ENCODE data around the gene HM13.

HM13 gene

DNA sequence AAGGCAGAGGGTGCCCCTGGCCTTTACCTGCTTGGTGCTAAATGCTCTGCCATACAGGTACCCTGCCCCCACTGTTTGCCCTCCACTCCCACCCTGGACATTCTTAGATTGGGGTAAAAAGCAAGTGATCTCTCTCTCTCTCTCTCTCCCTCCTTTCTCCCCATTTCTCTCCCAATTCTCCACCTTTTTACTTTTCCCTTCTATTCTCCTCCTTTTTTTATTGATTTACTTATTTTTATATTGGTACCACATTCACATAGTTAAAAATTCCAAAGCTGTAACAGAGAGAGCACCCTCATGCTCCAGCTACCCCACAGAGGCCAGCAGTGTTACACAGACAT is 53.1 kb downstream of the HM13 start:
- H3K9ac ChIP-seq: no peak overlapping the region
- no peaks in the 10 kb centered on the region for H3K79me2 ChIP-seq
- no peak overlapping the region for H2AFZ ChIP-seq
- H3K4me2 ChIP-seq (ENCODE audit: low read length): no peak overlapping the region
- H3K4me1 ChIP-seq: peaks cover 2% of the 10 kb centered on the region
- TF ChIP-seq, protein P1, sequence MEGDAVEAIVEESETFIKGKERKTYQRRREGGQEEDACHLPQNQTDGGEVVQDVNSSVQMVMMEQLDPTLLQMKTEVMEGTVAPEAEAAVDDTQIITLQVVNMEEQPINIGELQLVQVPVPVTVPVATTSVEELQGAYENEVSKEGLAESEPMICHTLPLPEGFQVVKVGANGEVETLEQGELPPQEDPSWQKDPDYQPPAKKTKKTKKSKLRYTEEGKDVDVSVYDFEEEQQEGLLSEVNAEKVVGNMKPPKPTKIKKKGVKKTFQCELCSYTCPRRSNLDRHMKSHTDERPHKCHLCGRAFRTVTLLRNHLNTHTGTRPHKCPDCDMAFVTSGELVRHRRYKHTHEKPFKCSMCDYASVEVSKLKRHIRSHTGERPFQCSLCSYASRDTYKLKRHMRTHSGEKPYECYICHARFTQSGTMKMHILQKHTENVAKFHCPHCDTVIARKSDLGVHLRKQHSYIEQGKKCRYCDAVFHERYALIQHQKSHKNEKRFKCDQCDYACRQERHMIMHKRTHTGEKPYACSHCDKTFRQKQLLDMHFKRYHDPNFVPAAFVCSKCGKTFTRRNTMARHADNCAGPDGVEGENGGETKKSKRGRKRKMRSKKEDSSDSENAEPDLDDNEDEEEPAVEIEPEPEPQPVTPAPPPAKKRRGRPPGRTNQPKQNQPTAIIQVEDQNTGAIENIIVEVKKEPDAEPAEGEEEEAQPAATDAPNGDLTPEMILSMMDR (IDR thresholded peaks at IDR 0.05): no peak
- H3K4me3 ChIP-seq (ENCODE audit: low read depth, low read length): no peak overlapping the region
- H3K36me3 ChIP-seq (ENCODE audit: control insufficient read depth, insufficient read depth, low read length): no peaks in the 10 kb centered on the region
- no peaks in the 10 kb centered on the region for H3K27me3 ChIP-seq (ENCODE audit: control insufficient read depth, insufficient read depth, low read length)
- no peak overlapping the region for H3K27ac ChIP-seq
- no peaks in the 10 kb centered on the region for H3K9me3 ChIP-seq (ENCODE audit: control insufficient read depth, low read length)

DNA sequence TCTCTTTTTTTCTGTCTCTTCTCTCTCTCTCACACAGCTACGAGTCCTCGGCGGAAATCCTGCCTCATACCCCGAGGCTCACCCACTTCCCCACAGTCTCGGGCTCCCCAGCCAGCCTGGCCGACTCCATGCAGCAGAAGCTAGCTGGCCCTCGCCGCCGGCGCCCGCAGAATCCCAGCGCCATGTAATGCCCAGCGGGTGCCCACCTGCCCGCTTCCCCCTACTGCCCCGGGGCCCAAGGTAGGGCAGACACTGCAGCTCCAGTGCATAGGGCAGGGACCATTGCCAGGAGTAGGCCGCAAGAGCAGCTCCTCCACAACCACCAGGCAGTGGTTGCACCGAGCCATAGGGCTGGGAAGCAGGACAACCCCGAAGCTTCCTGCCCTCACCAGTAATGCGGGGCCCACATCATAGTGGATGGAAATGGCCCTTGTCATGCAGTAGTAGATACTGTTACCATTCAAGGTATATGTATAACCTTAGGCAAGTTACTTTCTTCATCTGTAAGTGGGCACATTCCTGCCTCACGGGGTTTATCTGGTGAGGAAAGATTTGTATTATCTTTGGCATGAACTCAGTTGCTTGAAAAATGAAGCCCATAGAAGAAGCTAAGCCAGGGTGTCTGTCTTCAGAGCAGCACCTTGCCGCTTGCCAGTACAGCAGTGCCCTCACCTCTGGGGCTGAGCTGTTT is 53.9 kb downstream of the HM13 start:
- H3K27me3 ChIP-seq (ENCODE audit: control insufficient read depth, insufficient read depth, low read length): no peaks in the 10 kb centered on the region
- H3K9me3 ChIP-seq (ENCODE audit: control insufficient read depth, low read length): no peaks in the 10 kb centered on the region
- H3K36me3 ChIP-seq (ENCODE audit: control insufficient read depth, insufficient read depth, low read length): no peaks in the 10 kb centered on the region
- TF ChIP-seq, protein P1 (IDR thresholded peaks at IDR 0.05): no peak
- H3K79me2 ChIP-seq: no peaks in the 10 kb centered on the region
- no peak overlapping the region for H2AFZ ChIP-seq
- H3K9ac ChIP-seq: no peak overlapping the region
- H3K4me2 ChIP-seq (ENCODE audit: low read length): no peak overlapping the region
- no peak overlapping the region for H3K4me3 ChIP-seq (ENCODE audit: low read depth, low read length)
- H3K4me1 ChIP-seq: peaks cover 6% of the 10 kb centered on the region
- H3K27ac ChIP-seq: no peak overlapping the region

DNA sequence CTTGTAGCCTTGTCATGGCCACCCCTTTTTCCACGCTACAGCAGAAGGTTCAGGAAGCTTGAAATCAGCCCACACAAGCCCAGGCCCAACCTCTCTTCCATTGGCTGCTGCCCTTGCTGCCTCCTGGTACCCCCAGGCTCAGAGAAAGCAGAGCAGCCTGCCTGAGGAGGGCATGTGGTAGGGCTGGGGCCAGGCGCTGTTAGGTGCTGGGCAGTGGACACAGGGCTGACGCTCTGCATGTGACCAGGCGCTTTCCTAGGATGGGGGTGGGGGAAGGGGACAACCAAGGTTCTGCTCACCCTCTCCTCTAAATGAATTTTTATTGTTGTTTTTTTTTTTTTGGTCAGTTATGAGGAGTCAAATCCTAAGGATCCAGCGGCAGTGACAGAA is 54.5 kb downstream of the HM13 start:
- Histone ChIP-seq H2AFZ (no peak overlapping the region), H3K36me3 (ENCODE audit: control insufficient read depth, insufficient read depth, low read length) (no peaks in the 10 kb centered on the region), H3K27me3 (ENCODE audit: control insufficient read depth, insufficient read depth, low read length) (no peaks in the 10 kb centered on the region), H3K27ac (no peak overlapping the region), H3K4me1 (peaks cover 6% of the 10 kb centered on the region), H3K4me3 (ENCODE audit: low read depth, low read length) (no peak overlapping the region), H3K79me2 (no peaks in the 10 kb centered on the region), H3K4me2 (ENCODE audit: low read length) (no peak overlapping the region), H3K9me3 (ENCODE audit: control insufficient read depth, low read length) (no peaks in the 10 kb centered on the region), H3K9ac (no peak overlapping the region)
- TF ChIP-seq, protein P1 (IDR thresholded peaks at IDR 0.05): no peak

DNA sequence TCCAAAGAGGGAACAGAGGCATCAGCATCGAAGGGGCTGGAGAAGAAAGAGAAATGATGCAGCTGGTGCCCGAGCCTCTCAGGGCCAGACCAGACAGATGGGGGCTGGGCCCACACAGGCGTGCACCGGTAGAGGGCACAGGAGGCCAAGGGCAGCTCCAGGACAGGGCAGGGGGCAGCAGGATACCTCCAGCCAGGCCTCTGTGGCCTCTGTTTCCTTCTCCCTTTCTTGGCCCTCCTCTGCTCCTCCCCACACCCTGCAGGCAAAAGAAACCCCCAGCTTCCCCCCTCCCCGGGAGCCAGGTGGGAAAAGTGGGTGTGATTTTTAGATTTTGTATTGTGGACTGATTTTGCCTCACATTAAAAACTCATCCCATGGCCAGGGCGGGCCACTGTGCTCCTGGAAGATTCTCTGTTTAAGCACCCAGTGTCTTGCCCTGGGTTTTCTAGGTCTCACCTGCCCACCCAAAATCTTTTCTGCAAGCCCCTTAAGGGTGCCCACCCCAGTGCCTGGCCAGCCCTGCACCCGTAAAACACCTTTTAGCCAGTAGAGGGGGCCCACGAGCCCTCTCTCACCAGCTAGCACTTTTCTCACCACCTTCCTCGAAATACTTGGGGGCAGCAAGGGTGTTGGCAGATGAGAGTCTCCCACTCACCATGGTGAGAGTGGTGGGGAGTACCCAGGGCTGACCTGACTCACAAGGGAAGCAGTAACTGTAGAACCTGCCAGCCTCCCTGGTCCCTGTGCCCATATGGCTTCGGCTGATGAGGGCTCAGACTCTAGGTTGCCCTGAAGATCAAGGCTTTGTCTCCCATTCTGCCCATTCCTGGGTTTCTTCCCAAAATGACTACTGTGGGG is 55.1 kb downstream of the HM13 start:
- no peaks in the 10 kb centered on the region for H3K36me3 ChIP-seq (ENCODE audit: control insufficient read depth, insufficient read depth, low read length)

More for the DNA sequence above, 55.1 kb downstream of the HM13 start:
- Histone ChIP-seq H3K79me2 (no peaks in the 10 kb centered on the region), H3K4me3 (ENCODE audit: low read depth, low read length) (no peak overlapping the region), H3K27me3 (ENCODE audit: control insufficient read depth, insufficient read depth, low read length) (no peaks in the 10 kb centered on the region), H3K9ac (no peak overlapping the region), H3K4me1 (peaks cover 6% of the 10 kb centered on the region), H3K9me3 (ENCODE audit: control insufficient read depth, low read length) (no peaks in the 10 kb centered on the region), H2AFZ (no peak overlapping the region), H3K27ac (peak overlapping the region; percentile 40), H3K4me2 (ENCODE audit: low read length) (no peak overlapping the region)
- TF ChIP-seq, protein P1 (IDR thresholded peaks at IDR 0.05): peak; percentile 91
